Measurements from ENCODE around the gene CEP57L1. TPM values are rescaled to one million over a fixed set of nuclear protein-coding genes. Genes with fewer than 3 reads are reported as not detected.

Gene CEP57L1
- total RNA-seq, 1 donor from 2014 or later, result 13.5 TPM

- no peak for DNase-seq (ENCODE audit: extremely low spot score in 2 of 2)
- peaks cover 0 to 4% of the 10 kb centered on the region in 2 donors for H3K36me3 ChIP-seq
- no peaks in the 10 kb centered on the region for H3K4me1 ChIP-seq
- intact Hi-C loops (cut with DNase I), result no loop called here
- H3K27me3 ChIP-seq, result no peaks in the 10 kb centered on the region
- H3K4me3 ChIP-seq, result no peak overlapping the region
- H3K9me3 ChIP-seq, result no peaks in the 10 kb centered on the region
- TF ChIP-seq POLR2A (IDR thresholded peaks at IDR 0.05) (no peak), POLR2AphosphoS5 (IDR thresholded peaks at IDR 0.05; ENCODE audit: insufficient read depth in 1 of 2, low read depth in 1 of 2) (no peak), CTCF (IDR thresholded peaks at IDR 0.05) (no peak)
- no peak overlapping the region for H3K27ac ChIP-seq
Measured at GRCh38 chr6:109165392-109165974, 70.2 kb downstream of the CEP57L1 start.

GRCh38 chr6:109166673-109167072, 71.4 kb downstream of the CEP57L1 start:
- Histone ChIP-seq H3K4me3 (no peak overlapping the region), H3K27me3 (no peaks in the 10 kb centered on the region), H3K9me3 (no peaks in the 10 kb centered on the region), H3K27ac (no peak overlapping the region), H3K36me3 (no peaks in the 10 kb centered on the region), H3K4me1 (no peaks in the 10 kb centered on the region)
- intact Hi-C loops (cut with DNase I), result no loop called here
- no peak for TF ChIP-seq POLR2AphosphoS5 (IDR thresholded peaks at IDR 0.05; ENCODE audit: insufficient read depth in 1 of 2, low read depth in 1 of 2)
- DNase-seq (ENCODE audit: extremely low spot score in 2 of 2), result no peak

- H3K27me3 ChIP-seq, result no peaks in the 10 kb centered on the region
- H3K27ac ChIP-seq, result no peak overlapping the region
- DNase-seq (ENCODE audit: extremely low spot score in 2 of 2), result no peak
- TF ChIP-seq CTCF (IDR thresholded peaks at IDR 0.05) (no peak), POLR2AphosphoS5 (IDR thresholded peaks at IDR 0.05; ENCODE audit: insufficient read depth in 1 of 2, low read depth in 1 of 2) (no peak), POLR2A (IDR thresholded peaks at IDR 0.05) (no peak)
- no peaks in the 10 kb centered on the region for H3K9me3 ChIP-seq
- no peaks in the 10 kb centered on the region for H3K36me3 ChIP-seq
- intact Hi-C loops (cut with DNase I), result no loop called here
- no peak overlapping the region for H3K4me3 ChIP-seq
- no peaks in the 10 kb centered on the region for H3K4me1 ChIP-seq
Measured at GRCh38 chr6:109167562-109167961, 72.3 kb downstream of the CEP57L1 start.

GRCh38 chr6:109170333-109170732, 75.0 kb downstream of the CEP57L1 start:
- Histone ChIP-seq H3K27ac (no peak overlapping the region), H3K4me3 (no peak overlapping the region), H3K36me3 (no peaks in the 10 kb centered on the region), H3K4me1 (peaks cover 9% of the 10 kb centered on the region), H3K27me3 (no peaks in the 10 kb centered on the region), H3K9me3 (no peaks in the 10 kb centered on the region)
- intact Hi-C loops (cut with DNase I), result no loop called here
- TF ChIP-seq POLR2A (IDR thresholded peaks at IDR 0.05) (no peak), POLR2AphosphoS5 (IDR thresholded peaks at IDR 0.05; ENCODE audit: insufficient read depth in 1 of 2, low read depth in 1 of 2) (no peak), CTCF (IDR thresholded peaks at IDR 0.05) (no peak)
- no peak for DNase-seq (ENCODE audit: extremely low spot score in 2 of 2)

GRCh38 chr6:109172101-109172746, 76.9 kb downstream of the CEP57L1 start:
- H3K36me3 ChIP-seq, result no peaks in the 10 kb centered on the region
- H3K27me3 ChIP-seq, result no peaks in the 10 kb centered on the region
- H3K4me1 ChIP-seq, result peaks cover 9% of the 10 kb centered on the region
- no peak overlapping the region for H3K27ac ChIP-seq
- TF ChIP-seq POLR2A (IDR thresholded peaks at IDR 0.05) (no peak), CTCF (IDR thresholded peaks at IDR 0.05) (no peak), POLR2AphosphoS5 (IDR thresholded peaks at IDR 0.05; ENCODE audit: insufficient read depth in 1 of 2, low read depth in 1 of 2) (no peak)
- intact Hi-C loops (cut with DNase I), result no loop called here
- DNase-seq (ENCODE audit: extremely low spot score in 2 of 2), result no peak
- H3K9me3 ChIP-seq, result no peaks in the 10 kb centered on the region
- H3K4me3 ChIP-seq, result no peak overlapping the region
